Activated CD4-positive, alpha-beta memory T cell treated with anti-CD3 and anti-CD28 coated beads for 36 hours (primary cell): Measurements from ENCODE around the gene KLF18. TPM values are rescaled to one million over a fixed set of nuclear protein-coding genes. Genes with fewer than 3 reads are reported as not detected.

Source experiments
- CTCF ChIA-PET: fragments of 350-600 bp; sonication (Branson Sonifier 250); formaldehyde crosslinking; loops from one replicate; lab custom pipeline; 2021; ENCODE audit warnings: antibody characterized with exemption, inconsistent platforms; lab: Charles Lee
- POLR2A ChIA-PET: fragments of 350-600 bp; sonication (Branson Sonifier 250); formaldehyde crosslinking; loops from one replicate; lab custom pipeline; 2021; ENCODE audit warnings: antibody characterized with exemption; lab: Charles Lee
- DNase-seq: peaks from one replicate; pipeline ENCODE4 v3.0.0-alpha.2; 2020
- H3K27ac Mint-ChIP-seq: one replicate; pipeline ENCODE4 v1.8.0; 2021; ENCODE audit warnings: mixed read lengths
- H3K27me3 Mint-ChIP-seq: one replicate; pipeline ENCODE4 v1.8.0; 2021; ENCODE audit warnings: mixed read lengths
- H3K36me3 Mint-ChIP-seq: one replicate; pipeline ENCODE4 v1.8.0; 2021; ENCODE audit warnings: mixed read lengths
- H3K4me1 Mint-ChIP-seq: one replicate; pipeline ENCODE4 v1.8.0; 2021; ENCODE audit warnings: low read depth, mixed read lengths
- H3K4me3 Mint-ChIP-seq: one replicate; pipeline ENCODE4 v1.8.0; 2021; ENCODE audit warnings: mild to moderate bottlenecking, mixed read lengths
- H3K9me3 Mint-ChIP-seq: one replicate; pipeline ENCODE4 v1.8.0; 2021; ENCODE audit warnings: mixed read lengths
- intact Hi-C: fragments of 100-400 bp; cut with micrococcal nuclease; formaldehyde crosslinking; loops from one replicate; pipeline ENCODE4 v1.15.1; 2023
- total RNA-seq, 2 experiments: library from RNA; stranded (reverse); gene quantifications; one replicate each; pipeline ENCODE4 v1.2.3, GENCODE V29; 2021

The KLF18 gene
- total RNA-seq, 2 experiments from 2014 or later = not detected

DNA sequence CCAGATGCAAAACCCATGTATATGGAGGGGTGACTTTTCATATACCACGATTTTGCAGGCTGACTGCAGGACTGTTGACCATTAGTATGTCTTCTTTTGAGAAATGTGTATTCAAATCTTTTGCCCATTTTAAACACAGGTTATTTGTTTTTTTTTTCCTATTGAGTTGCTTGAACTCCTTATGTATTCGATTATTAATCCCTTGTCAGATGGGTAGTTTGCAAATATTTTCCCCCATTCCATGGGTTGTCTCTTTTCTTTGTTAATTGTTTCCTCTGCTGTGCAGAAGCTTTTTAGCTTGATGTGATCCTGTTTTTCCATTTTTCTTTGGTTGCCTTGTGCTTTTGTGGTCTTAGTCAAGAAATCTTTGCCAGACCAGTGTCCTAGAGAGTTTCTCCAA lies 47.4 kb downstream of the KLF18 start:
- Mint-ChIP-seq H3K4me3 (no peak overlapping the region), H3K27me3 (peaks cover 7% of the 10 kb centered on the region), H3K9me3 (no peaks in the 10 kb centered on the region), H3K4me1 (no peaks in the 10 kb centered on the region), H3K36me3 (no peaks in the 10 kb centered on the region), H3K27ac (no peak overlapping the region)
- DNase-seq = no peak
- intact Hi-C loops = no loop called here
- CTCF ChIA-PET = no interaction called here
- POLR2A ChIA-PET = no interaction called here

GRCh38 chr1:44090429-44091252 lies 50.8 kb downstream of the KLF18 start:
- Mint-ChIP-seq H3K4me3 (no peak overlapping the region), H3K36me3 (no peaks in the 10 kb centered on the region), H3K9me3 (no peaks in the 10 kb centered on the region), H3K27ac (no peak overlapping the region), H3K27me3 (peaks cover 18% of the 10 kb centered on the region), H3K4me1 (no peaks in the 10 kb centered on the region)
- DNase-seq = no peak
- ChIA-PET CTCF (no interaction called here), POLR2A (no interaction called here)
- intact Hi-C loops = no loop called here

DNA sequence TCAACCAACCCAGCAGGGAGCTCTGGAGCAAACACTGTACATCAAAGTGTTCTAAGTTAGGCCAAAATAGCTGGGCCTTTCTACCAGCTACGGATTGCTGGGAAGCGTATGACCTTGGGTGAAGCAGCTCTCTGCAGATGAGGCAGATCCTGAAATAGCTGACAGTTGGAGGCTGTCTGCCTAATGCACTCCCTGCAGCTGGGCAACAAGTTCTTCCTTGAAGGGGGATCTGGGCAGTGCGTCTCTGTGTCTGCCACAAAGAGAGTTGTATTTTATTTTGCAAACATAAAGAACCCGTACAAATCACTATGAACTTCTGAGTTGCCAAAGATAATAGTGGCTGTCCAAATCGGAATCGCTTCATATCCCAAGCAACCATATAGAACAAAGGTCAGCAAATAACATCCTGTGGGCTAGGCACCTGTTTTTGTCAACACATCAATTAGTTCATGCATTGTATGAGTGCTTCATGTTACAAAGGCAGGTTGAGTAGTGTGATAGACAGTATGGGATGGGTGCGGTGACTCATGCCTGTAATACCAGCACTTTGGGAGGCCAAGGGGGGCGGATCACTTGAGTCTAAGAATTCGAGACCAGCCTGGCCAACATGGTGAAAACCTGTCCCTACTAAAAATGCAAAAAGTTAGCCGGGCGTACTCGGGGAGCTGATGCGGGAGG lies 51.9 kb downstream of the KLF18 start:
- H3K36me3 Mint-ChIP-seq = no peaks in the 10 kb centered on the region
- ChIA-PET POLR2A (no interaction called here), CTCF (interaction anchor here (1.2 kb wide), 1 partner anchor 84 kb away, joined by 4 read pairs; no protein-coding TSS in a partner anchor)
- H3K4me3 Mint-ChIP-seq = no peak overlapping the region
- DNase-seq = no peak
- H3K9me3 Mint-ChIP-seq = no peaks in the 10 kb centered on the region
- H3K27ac Mint-ChIP-seq = no peak overlapping the region
- no peaks in the 10 kb centered on the region for H3K4me1 Mint-ChIP-seq
- H3K27me3 Mint-ChIP-seq = peaks cover 22% of the 10 kb centered on the region
- intact Hi-C loops = no loop called here

Other genes starting within 250 kb of the KLF18 start
- not detected for gene ARTN, start 207.8 kb downstream of the KLF18 start, total RNA-seq
- gene IPO13, start 194.7 kb downstream of the KLF18 start, total RNA-seq = 10 to 100 TPM; 13.3 TPM
- gene DPH2, start 171.6 kb downstream of the KLF18 start, total RNA-seq = 10 to 100 TPM; 24.8 to 26.9 TPM
- gene ATP6V0B, start 166.7 kb downstream of the KLF18 start, total RNA-seq = 10 to 100 TPM; 84.8 to 85.1 TPM
- 10 to 100 TPM; 26.1 TPM for gene B4GALT2, start 162.4 kb downstream of the KLF18 start, total RNA-seq
- 1 to 10 TPM; 2.7 to 2.8 TPM for gene CCDC24, start 150.0 kb downstream of the KLF18 start, total RNA-seq
- 1 to 10 TPM; 7.4 to 7.9 TPM for gene SLC6A9, start 110.2 kb downstream of the KLF18 start, total RNA-seq
- gene KLF17, start 22.8 kb downstream of the KLF18 start, total RNA-seq = not detected
- gene DMAP1, start 71.8 kb upstream of the KLF18 start, total RNA-seq = 10 to 100 TPM; 31.1 to 32.8 TPM
- gene ERI3, start 213.6 kb upstream of the KLF18 start, total RNA-seq = 10 to 100 TPM; 35.7 to 37.0 TPM